ENCODE data around the gene KCNQ1. TPM values are rescaled to one million over a fixed set of nuclear protein-coding genes. Genes with fewer than 3 reads are reported as not detected.

The KCNQ1 gene
- total RNA-seq, 1 experiment from 2014 or later = 10.7 TPM

DNA sequence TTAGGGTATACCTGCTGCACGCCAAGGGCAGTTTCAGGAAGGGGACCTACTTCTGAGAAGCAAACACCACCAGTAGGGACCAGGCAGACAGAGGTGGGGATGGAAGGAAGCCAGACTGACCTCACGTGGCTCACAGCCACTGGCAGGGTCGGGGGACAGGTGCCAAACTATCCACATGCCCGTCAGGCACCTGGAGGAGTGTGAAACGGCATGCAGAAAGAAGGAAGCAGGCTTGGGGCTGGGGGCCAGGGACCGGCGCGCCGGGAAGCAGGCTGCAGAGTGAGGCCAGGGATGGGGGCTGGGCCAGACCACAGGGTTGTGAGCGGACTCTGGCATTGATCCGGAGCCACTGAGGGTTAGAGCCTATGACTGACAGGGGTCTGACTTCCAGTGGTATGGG, 393.3 kb downstream of the KCNQ1 start (continued):
- TF ChIP-seq MAX (IDR thresholded peaks at IDR 0.05) (no peak), TCF7L2 (IDR thresholded peaks at IDR 0.05; ENCODE audit: borderline replicate concordance, extremely low read depth, insufficient read depth, insufficient read length) (no peak), EGR1 (IDR thresholded peaks at IDR 0.05; ENCODE audit: low read depth) (no peak), YY1 (IDR thresholded peaks at IDR 0.05; ENCODE audit: extremely low read depth, insufficient replicate concordance, low read depth, low read length) (no peak)
- TF ChIP-seq, protein P1, sequence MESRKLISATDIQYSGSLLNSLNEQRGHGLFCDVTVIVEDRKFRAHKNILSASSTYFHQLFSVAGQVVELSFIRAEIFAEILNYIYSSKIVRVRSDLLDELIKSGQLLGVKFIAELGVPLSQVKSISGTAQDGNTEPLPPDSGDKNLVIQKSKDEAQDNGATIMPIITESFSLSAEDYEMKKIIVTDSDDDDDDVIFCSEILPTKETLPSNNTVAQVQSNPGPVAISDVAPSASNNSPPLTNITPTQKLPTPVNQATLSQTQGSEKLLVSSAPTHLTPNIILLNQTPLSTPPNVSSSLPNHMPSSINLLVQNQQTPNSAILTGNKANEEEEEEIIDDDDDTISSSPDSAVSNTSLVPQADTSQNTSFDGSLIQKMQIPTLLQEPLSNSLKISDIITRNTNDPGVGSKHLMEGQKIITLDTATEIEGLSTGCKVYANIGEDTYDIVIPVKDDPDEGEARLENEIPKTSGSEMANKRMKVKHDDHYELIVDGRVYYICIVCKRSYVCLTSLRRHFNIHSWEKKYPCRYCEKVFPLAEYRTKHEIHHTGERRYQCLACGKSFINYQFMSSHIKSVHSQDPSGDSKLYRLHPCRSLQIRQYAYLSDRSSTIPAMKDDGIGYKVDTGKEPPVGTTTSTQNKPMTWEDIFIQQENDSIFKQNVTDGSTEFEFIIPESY (IDR thresholded peaks at IDR 0.05; ENCODE audit: extremely low read depth, insufficient replicate concordance, low read length) = no peak

GRCh38 chr11:2838676-2839294, 394.0 kb downstream of the KCNQ1 start:
- intact Hi-C loops (cut with micrococcal nuclease) = no loop called here
- Histone ChIP-seq H3K4me2 (ENCODE audit: low read length) (no peak overlapping the region), H4K20me1 (ENCODE audit: insufficient read depth) (no peaks in the 10 kb centered on the region), H3K9me3 (ENCODE audit: control insufficient read depth in 1 of 2, insufficient read depth in 1 of 2, low read depth in 1 of 2, low read length in 2 of 2) (no peaks in the 10 kb centered on the region), H2AFZ (ENCODE audit: low read depth, low read length, poor library complexity, severe bottlenecking) (no peak overlapping the region), H3K79me2 (ENCODE audit: insufficient read depth, low read length) (no peaks in the 10 kb centered on the region), H3K9ac (ENCODE audit: low read length) (no peak overlapping the region), H3K27ac (ENCODE audit: low read depth, low read length) (no peak overlapping the region), H3K4me3 (replicated peaks in 1 of 2; ENCODE audit: low read depth in 1 of 2, low read length in 2 of 2) (no peak overlapping the region), H3K36me3 (ENCODE audit: control insufficient read depth in 1 of 2, insufficient read depth in 2 of 2, low read length in 2 of 2) (no peaks in the 10 kb centered on the region), H3K9me2 (ENCODE audit: insufficient read depth) (no peaks in the 10 kb centered on the region), H3K27me3 (ENCODE audit: insufficient read depth, low read length) (no peaks in the 10 kb centered on the region), H3K4me1 (ENCODE audit: control insufficient read depth in 1 of 2, insufficient read depth in 2 of 2, low read length in 2 of 2) (peaks cover 8 to 20% of the 10 kb centered on the region in 2 experiments; a peak in 3 of 4 replicates)
- DNase-seq (ENCODE audit: low read depth, low spot score) = no peak
- TF ChIP-seq ELF1 (IDR thresholded peaks at IDR 0.05; ENCODE audit: borderline replicate concordance, low read depth) (no peak), ZFX (IDR thresholded peaks at IDR 0.05) (no peak), ATF3 (IDR thresholded peaks at IDR 0.05) (no peak), RAD21 (IDR thresholded peaks at IDR 0.05; ENCODE audit: low read depth) (no peak), JUND (IDR thresholded peaks at IDR 0.05) (no peak), YY1 (IDR thresholded peaks at IDR 0.05; ENCODE audit: extremely low read depth, insufficient replicate concordance, low read depth, low read length) (no peak)
- BruUV-seq (replicated peaks) = no TSS peak
- ChIA-PET RAD21 (ENCODE audit: low non-redundant PET in 1 of 2, low total read pairs in 2 of 2, uncharacterized antibody in 2 of 2, unreplicated experiment in 2 of 2) (no interaction called here), CTCF (interaction anchor here (0.6 kb wide), 1 partner anchor 13 kb away, joined by 4 read pairs; no protein-coding TSS in a partner anchor), POLR2A (no interaction called here)
- ATAC-seq = no peak
